H1 (cell line): Measurements from ENCODE around the gene TBCEL. TPM values are rescaled to one million over a fixed set of nuclear protein-coding genes. Genes with fewer than 3 reads are reported as not detected.

Experiments used
- CTCF ChIA-PET: fragments of 300-600 bp; sonication (Branson Sonifier 250); formaldehyde crosslinking; loops from one replicate; lab custom pipeline; 2021; ENCODE audit not compliant: partially characterized antibody; lab: Charles Lee
- POLR2A ChIA-PET: fragments of 300-600 bp; sonication (Branson Sonifier 250); formaldehyde crosslinking; loops from one replicate; lab custom pipeline; 2021; ENCODE audit warnings: inconsistent platforms; ENCODE audit not compliant: partially characterized antibody; lab: Charles Lee
- DNase-seq, 2 experiments: peaks; one replicate each; pipeline versions ENCODE4 v3.0.0 to v3.0.0-alpha.2; 2010 to 2022; ENCODE audit warnings: low spot score in 2 of 2, low read depth in 1 of 2, mixed read lengths in 1 of 2
- FAIRE-seq: peaks from 2 replicates; lab custom pipeline; 2011; peaks lifted over from hg19 to GRCh38; lab: Jason Lieb, UNC
- H2AFZ ChIP-seq: 2 replicates; pipeline ENCODE4 v1.8.1; 2012; ENCODE audit warnings: low read length, inconsistent platforms
- H2AK5ac ChIP-seq: 2 replicates; pipeline ENCODE4 v1.6.1; 2013; ENCODE audit warnings: low read depth, low read length
- H2BK120ac ChIP-seq: replicated peaks from 2 replicates; pipeline ENCODE3; 2013; ENCODE audit warnings: low read depth, low read length, inconsistent platforms
- H2BK12ac ChIP-seq: 2 replicates; pipeline ENCODE4 v1.6.1; 2013; ENCODE audit warnings: low read depth, low read length
- H2BK15ac ChIP-seq: 2 replicates; pipeline ENCODE4 v1.6.1; 2013; ENCODE audit warnings: low read length
- H2BK20ac ChIP-seq: 2 replicates; pipeline ENCODE4 v1.6.1; 2013; ENCODE audit warnings: low read length
- H2BK5ac ChIP-seq: 2 replicates; pipeline ENCODE4 v1.6.1; 2013; ENCODE audit warnings: low read depth, low read length
- H3K14ac ChIP-seq: 2 replicates; pipeline ENCODE4 v1.6.1; 2013; ENCODE audit warnings: inconsistent platforms; ENCODE audit not compliant: insufficient read length
- H3K18ac ChIP-seq: 2 replicates; pipeline ENCODE4 v1.6.1; 2013; ENCODE audit warnings: low read length; ENCODE audit errors: extremely low read depth
- H3K23ac ChIP-seq: 2 replicates; pipeline ENCODE4 v1.6.1; 2013; ENCODE audit warnings: inconsistent platforms; ENCODE audit not compliant: insufficient read length
- H3K23me2 ChIP-seq: 2 replicates; pipeline ENCODE4 v1.6.1; 2013; ENCODE audit warnings: low read depth, low read length
- H3K27ac ChIP-seq: 2 replicates; pipeline ENCODE4 v1.6.1; 2011; ENCODE audit warnings: low read depth, low read length, inconsistent platforms
- H3K27me3 ChIP-seq, 4 experiments: replicated peaks in 1 of 4; 1 replicate in 1 of 4; 2 replicates in 3 of 4; pipeline versions ENCODE4 v1.6.1 to v1.8.1; 2011 to 2013; ENCODE audit warnings: low read length in 3 of 4, mild to moderate bottlenecking in 3 of 4, inconsistent platforms in 2 of 4, mixed read lengths in 2 of 4, moderate library complexity in 1 of 4; ENCODE audit not compliant: control insufficient read depth in 3 of 4, insufficient read depth in 3 of 4; ENCODE audit errors: extremely low read depth in 1 of 4
- H3K36me3 ChIP-seq, 4 experiments: 2 replicates each; pipeline versions ENCODE4 v1.6.1 to v1.8.1; 2011 to 2013; ENCODE audit warnings: mild to moderate bottlenecking in 4 of 4, low read length in 3 of 4, moderate library complexity in 2 of 4, control low read depth in 1 of 4, inconsistent platforms in 1 of 4; ENCODE audit not compliant: insufficient read depth in 4 of 4, control insufficient read depth in 2 of 4
- H3K4ac ChIP-seq: replicated peaks from 2 replicates; pipeline ENCODE3; 2013; ENCODE audit warnings: low read length, low read depth, mixed read lengths, inconsistent platforms; ENCODE audit not compliant: insufficient read length
- H3K4me1 ChIP-seq, 4 experiments: replicated peaks in 1 of 4; 1 replicate in 1 of 4; 2 replicates in 3 of 4; pipeline versions ENCODE4 v1.6.1 to v1.8.1; 2011 to 2013; ENCODE audit warnings: low read length in 3 of 4, inconsistent platforms in 2 of 4, mixed read lengths in 1 of 4; ENCODE audit not compliant: insufficient read depth in 4 of 4, control insufficient read depth in 3 of 4
- H3K4me2 ChIP-seq, 2 experiments: 2 replicates each; pipeline versions ENCODE4 v1.6.1 to v1.8.1; 2011 to 2013; ENCODE audit warnings: low read depth in 2 of 2, low read length in 2 of 2, control low read depth in 1 of 2, inconsistent platforms in 1 of 2, mild to moderate bottlenecking in 1 of 2; ENCODE audit not compliant: insufficient read depth in 1 of 2
- H3K4me3 ChIP-seq, 4 experiments: fragments of 200-600, 300-600 bp in 1 of 4; sonication (generic), shearing (Covaris generic), sonication (Bioruptor Twin) in 1 of 4; 2 replicates each; pipeline versions ENCODE4 v1.5.1 to v1.8.1; 2011 to 2016; ENCODE audit warnings: low read length in 4 of 4, low read depth in 3 of 4, control low read depth in 2 of 4, inconsistent platforms in 2 of 4, mild to moderate bottlenecking in 2 of 4, mixed read lengths in 1 of 4, moderate library complexity in 1 of 4; ENCODE audit not compliant: insufficient read depth in 2 of 4; ENCODE audit errors: extremely low read depth in 1 of 4
- H3K56ac ChIP-seq: replicated peaks from 2 replicates; pipeline ENCODE3; 2013; ENCODE audit warnings: low read depth, mild to moderate bottlenecking, mixed read lengths, low read length, inconsistent platforms; ENCODE audit not compliant: insufficient read length
- H3K79me1 ChIP-seq: 2 replicates; pipeline ENCODE4 v1.6.1; 2013; ENCODE audit warnings: low read depth, low read length, control low read depth
- H3K79me2 ChIP-seq, 2 experiments: 2 replicates each; pipeline versions ENCODE4 v1.6.1 to v1.8.1; 2012 to 2013; ENCODE audit warnings: low read length in 2 of 2, mild to moderate bottlenecking in 2 of 2, inconsistent platforms in 1 of 2; ENCODE audit not compliant: insufficient read depth in 2 of 2, control insufficient read depth in 1 of 2
- H3K9ac ChIP-seq, 4 experiments: replicated peaks in 1 of 4; 1 replicate in 1 of 4; 2 replicates in 3 of 4; pipeline versions ENCODE4 v1.6.1 to v1.8.1; 2011 to 2013; ENCODE audit warnings: low read depth in 3 of 4, low read length in 3 of 4, control low read depth in 2 of 4, mild to moderate bottlenecking in 2 of 4, moderate library complexity in 2 of 4, inconsistent platforms in 1 of 4; ENCODE audit errors: extremely low read depth in 1 of 4
- H3K9me3 ChIP-seq, 2 experiments: 2 replicates each; pipeline versions ENCODE4 v1.6.1 to v1.8.1; 2012 to 2013; ENCODE audit warnings: mild to moderate bottlenecking in 2 of 2, moderate library complexity in 2 of 2, control low read depth in 1 of 2, inconsistent platforms in 1 of 2, low read depth in 1 of 2, low read length in 1 of 2, mixed read lengths in 1 of 2; ENCODE audit not compliant: insufficient read depth in 2 of 2
- H4K20me1 ChIP-seq, 2 experiments: replicated peaks in 1 of 2; 2 replicates each; pipeline versions ENCODE3 to v1.8.1; 2011 to 2013; ENCODE audit warnings: inconsistent platforms in 2 of 2, low read length in 2 of 2, mild to moderate bottlenecking in 1 of 2; ENCODE audit not compliant: insufficient read depth in 2 of 2, control insufficient read depth in 1 of 2
- H4K5ac ChIP-seq: 2 replicates; pipeline ENCODE4 v1.6.1; 2013; ENCODE audit warnings: low read length, low read depth, mixed read lengths, inconsistent platforms; ENCODE audit not compliant: insufficient read length
- H4K8ac ChIP-seq: 2 replicates; pipeline ENCODE4 v1.8.0; 2013; ENCODE audit warnings: mild to moderate bottlenecking, moderate library complexity, low read length, inconsistent platforms; ENCODE audit not compliant: insufficient read depth; ENCODE audit errors: extremely low read depth
- H4K91ac ChIP-seq: replicated peaks from 2 replicates; pipeline ENCODE3; 2013; ENCODE audit warnings: low read length, mixed read lengths, inconsistent platforms; ENCODE audit not compliant: insufficient read length
- FOSL1 ChIP-seq: IDR thresholded peaks from 2 replicates; pipeline ENCODE4 v1.6.1; 2011; ENCODE audit warnings: mild to moderate bottlenecking, low read depth, low read length, moderate library complexity; ENCODE audit not compliant: insufficient read depth
- JUND ChIP-seq: IDR thresholded peaks from 2 replicates; pipeline ENCODE4 v1.6.1; 2011; ENCODE audit warnings: mild to moderate bottlenecking, improper control_type of control experiment, low read length
- KDM4A ChIP-seq: IDR thresholded peaks from one replicate; pipeline ENCODE4 v1.7.1; 2012; ENCODE audit warnings: low read depth, mild to moderate bottlenecking, moderate library complexity, low read length, inconsistent platforms; ENCODE audit not compliant: severe bottlenecking
- SIN3A ChIP-seq, 2 experiments: IDR thresholded peaks in 1 of 2; conservative IDR thresholded peaks in 1 of 2; 2 replicates each; pipeline ENCODE4 v1.6.1; 2011 to 2012; ENCODE audit warnings: low read length in 2 of 2, improper control_type of control experiment in 1 of 2, low read depth in 1 of 2, mild to moderate bottlenecking in 1 of 2
- TCF12 ChIP-seq: IDR thresholded peaks from 2 replicates; pipeline ENCODE4 v1.6.1; 2011; ENCODE audit warnings: low read depth, mild to moderate bottlenecking, low read length
- USF2 ChIP-seq: IDR thresholded peaks from 2 replicates; pipeline ENCODE4 v1.6.1; 2011; ENCODE audit warnings: low read length, improper control_type of control experiment
- WGBS, 2 experiments: shearing (Covaris generic) in 1 of 2; methylation state at CpG; one replicate each; pipeline versions ENCODE4 v1.1.6 to v1.1.7; 2013 to 2015; ENCODE audit warnings: low lambda C conversion rate in 2 of 2, mixed read lengths in 2 of 2, inconsistent platforms in 1 of 2, low coverage in 1 of 2, missing lambda C conversion rate in 1 of 2; ENCODE audit not compliant: insufficient replicate concordance in 2 of 2, insufficient coverage in 1 of 2, insufficient read length in 1 of 2; ENCODE audit errors: extremely low coverage in 1 of 2, missing lambda C conversion rate in 1 of 2; 5-methylcytosine and 5-hydroxymethylcytosine counted together
- polyA plus RNA-seq, 7 experiments: library from polyadenylated mRNA; depleted of rRNA in 3 of 7; stranded (reverse) in 5 of 7; unstranded in 2 of 7; fragments of >200 nt in 5 of 7; fragments of 200-250 nt in 2 of 7; gene quantifications; 1 replicate in 5 of 7; 2 replicates in 1 of 7; 4 replicates in 1 of 7; pipeline versions ENCODE4 v1.2.1 to v1.2.3, GENCODE V29; 2011 to 2013; ENCODE audit warnings: missing spikeins in 2 of 7, mixed read lengths in 2 of 7
- total RNA-seq: library from RNA; stranded (reverse); fragmentation: NEBNext Ultra II Directional; extraction: Animal tissue kit (Norgen Biotek cat#: 25700); gene quantifications from 2 replicates; pipeline ENCODE4 v1.2.1, GENCODE V29; 2021
- TF ChIP-seq, protein P1 (sequence below): IDR thresholded peaks from 2 replicates; pipeline ENCODE4 v1.6.1; 2012; ENCODE audit warnings: inconsistent platforms

TBCEL gene
- total and polyA plus RNA-seq, 2 of the 8 experiments (the other 6 are each of a cell fraction or from before 2014, with no cell fraction given): 3.9 to 16.0 TPM

- ChIA-PET POLR2A (interaction anchor here (1.2 to 1.3 kb wide), 2 partner anchors 14 to 21 kb away, joined by 3 read pairs; no protein-coding TSS in a partner anchor), CTCF (interaction anchor here (0.7 to 1.6 kb wide), 6 partner anchors 14 to 547 kb away, joined by 3 to 6 read pairs (median 3); no protein-coding TSS in a partner anchor)
- Histone ChIP-seq H3K36me3 (no peaks in the 10 kb centered on the region), H4K5ac (no peak overlapping the region), H3K18ac (no peak overlapping the region), H3K79me1 (no peaks in the 10 kb centered on the region), H3K27ac (no peak overlapping the region), H2BK120ac (no peak overlapping the region), H3K27me3 (no peaks in the 10 kb centered on the region), H2AK5ac (no peak overlapping the region), H3K4me1 (peaks cover 0 to 3% (median 1%) of the 10 kb centered on the region in 4 experiments; a peak in 3 of 7 replicates), H3K4ac (no peak overlapping the region), H3K9me3 (no peaks in the 10 kb centered on the region), H3K14ac (no peak overlapping the region), H4K20me1 (no peaks in the 10 kb centered on the region), H3K79me2 (no peaks in the 10 kb centered on the region), H2AFZ (no peak overlapping the region), H3K4me3 (no peak overlapping the region), H4K91ac (no peak overlapping the region), H2BK12ac (no peak overlapping the region), H4K8ac (no peak overlapping the region), H2BK20ac (no peak overlapping the region), H2BK5ac (no peak overlapping the region), H3K23me2 (no peaks in the 10 kb centered on the region), H3K9ac (no peak overlapping the region), H3K23ac (no peak overlapping the region), H3K4me2 (no peak overlapping the region), H3K56ac (no peak overlapping the region), H2BK15ac (no peak overlapping the region)
- no peak for DNase-seq
- 88% methylated on average over 4 of the region's 4 CpGs; no CpG with 5 or more reads in 1 of the 2 experiments for WGBS, 2 experiments
- no peak for FAIRE-seq
- no peak for TF ChIP-seq KDM4A
- no peak for TF ChIP-seq JUND
- TF ChIP-seq USF2: no peak
- no peak for TF ChIP-seq FOSL1
- no peak for TF ChIP-seq TCF12
- no peak for TF ChIP-seq SIN3A (conservative IDR thresholded peaks at IDR 0.05 in 1 of 2, IDR thresholded peaks at IDR 0.05 in 1 of 2; ENCODE audit: low read depth in 1 of 2, low read length in 2 of 2)
- TF ChIP-seq, protein P1, sequence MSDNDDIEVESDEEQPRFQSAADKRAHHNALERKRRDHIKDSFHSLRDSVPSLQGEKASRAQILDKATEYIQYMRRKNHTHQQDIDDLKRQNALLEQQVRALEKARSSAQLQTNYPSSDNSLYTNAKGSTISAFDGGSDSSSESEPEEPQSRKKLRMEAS: no peak
Observed at GRCh38 chr11:121099364-121099763, 75.5 kb downstream of the TBCEL start.
